GM10248 (cell line): ENCODE measurements around the gene FNDC10.

Source experiments
- CTCF ChIA-PET: fragments of 300-600 bp; sonication (Branson Sonifier 250); formaldehyde crosslinking; extraction: SDS; loops from one replicate; lab custom pipeline; 2021; ENCODE audit warnings: antibody characterized with exemption; lab: Yijun Ruan, JAX
- POLR2A ChIA-PET: fragments of 350-650 bp; sonication (Branson Sonifier 250); formaldehyde crosslinking; extraction: SDS; loops from one replicate; lab custom pipeline; 2020; ENCODE audit warnings: antibody characterized with exemption; lab: Yijun Ruan, JAX
- DNase-seq: peaks from one replicate; pipeline ENCODE4 v3.0.0; 2012; ENCODE audit errors: extremely low spot score
- TF ChIP-seq, protein P1 (sequence below): IDR thresholded peaks from 2 replicates; pipeline ENCODE4 v1.5.1; 2012; ENCODE audit warnings: mild to moderate bottlenecking, low read depth; ENCODE audit errors: extremely low read depth, missing control alignments, control extremely low read depth

FNDC10 gene

DNA sequence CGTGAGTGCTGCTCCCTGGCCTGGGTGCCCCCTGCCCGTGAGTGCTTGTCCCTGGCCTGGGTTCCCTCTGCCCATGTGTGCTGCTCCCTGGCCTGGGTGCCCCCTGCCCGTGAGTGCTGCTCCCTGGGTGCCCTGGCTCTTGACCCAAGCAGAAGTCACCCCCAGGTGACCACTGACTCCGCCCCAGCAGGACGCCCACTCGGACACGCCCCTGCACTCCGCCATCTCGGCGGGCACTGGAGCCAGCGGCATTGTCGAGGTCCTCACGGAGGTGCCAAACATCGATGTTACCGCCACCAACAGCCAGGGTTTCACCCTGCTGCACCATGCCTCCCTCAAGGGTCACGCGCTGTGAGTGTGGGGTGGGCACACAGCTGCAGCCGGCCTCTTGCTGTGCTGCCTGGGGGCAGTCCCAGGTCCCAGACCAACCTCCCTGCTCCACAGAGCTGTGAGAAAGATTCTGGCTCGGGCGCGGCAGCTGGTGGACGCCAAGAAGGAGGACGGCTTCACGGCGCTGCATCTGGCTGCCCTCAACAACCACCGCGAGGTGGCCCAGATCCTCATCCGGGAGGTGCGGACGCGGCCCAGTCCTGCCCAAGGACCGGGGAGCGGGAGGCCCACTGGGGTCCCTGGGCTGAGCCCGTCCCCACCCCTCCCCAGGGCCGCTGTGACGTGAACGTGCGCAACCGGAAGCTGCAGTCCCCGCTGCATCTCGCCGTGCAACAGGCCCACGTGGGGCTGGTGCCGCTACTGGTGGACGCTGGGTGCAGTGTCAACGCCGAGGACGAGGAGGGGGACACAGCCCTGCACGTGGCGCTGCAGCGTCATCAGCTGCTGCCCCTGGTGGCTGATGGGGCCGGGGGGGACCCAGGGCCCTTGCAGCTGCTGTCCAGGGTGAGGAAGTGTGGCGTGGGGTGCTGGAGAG, 28.2 kb upstream of the FNDC10 start:
- DNase-seq = no peak
- CTCF ChIA-PET = interaction anchor here (1.1 to 1.3 kb wide), 2 partner anchors 51 to 273 kb away, joined by 3 to 4 read pairs; no protein-coding TSS in a partner anchor
- POLR2A ChIA-PET = no interaction called here
- TF ChIP-seq, protein P1, sequence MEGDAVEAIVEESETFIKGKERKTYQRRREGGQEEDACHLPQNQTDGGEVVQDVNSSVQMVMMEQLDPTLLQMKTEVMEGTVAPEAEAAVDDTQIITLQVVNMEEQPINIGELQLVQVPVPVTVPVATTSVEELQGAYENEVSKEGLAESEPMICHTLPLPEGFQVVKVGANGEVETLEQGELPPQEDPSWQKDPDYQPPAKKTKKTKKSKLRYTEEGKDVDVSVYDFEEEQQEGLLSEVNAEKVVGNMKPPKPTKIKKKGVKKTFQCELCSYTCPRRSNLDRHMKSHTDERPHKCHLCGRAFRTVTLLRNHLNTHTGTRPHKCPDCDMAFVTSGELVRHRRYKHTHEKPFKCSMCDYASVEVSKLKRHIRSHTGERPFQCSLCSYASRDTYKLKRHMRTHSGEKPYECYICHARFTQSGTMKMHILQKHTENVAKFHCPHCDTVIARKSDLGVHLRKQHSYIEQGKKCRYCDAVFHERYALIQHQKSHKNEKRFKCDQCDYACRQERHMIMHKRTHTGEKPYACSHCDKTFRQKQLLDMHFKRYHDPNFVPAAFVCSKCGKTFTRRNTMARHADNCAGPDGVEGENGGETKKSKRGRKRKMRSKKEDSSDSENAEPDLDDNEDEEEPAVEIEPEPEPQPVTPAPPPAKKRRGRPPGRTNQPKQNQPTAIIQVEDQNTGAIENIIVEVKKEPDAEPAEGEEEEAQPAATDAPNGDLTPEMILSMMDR = no peak

GRCh38 chr1:1627261-1627828, 27.4 kb upstream of the FNDC10 start:
- TF ChIP-seq, protein P1 = no peak
- POLR2A ChIA-PET = no interaction called here
- CTCF ChIA-PET = interaction anchor here (1.6 kb wide), 1 partner anchor 24 kb away, joined by 3 read pairs; no protein-coding TSS in a partner anchor
- DNase-seq = no peak

DNA sequence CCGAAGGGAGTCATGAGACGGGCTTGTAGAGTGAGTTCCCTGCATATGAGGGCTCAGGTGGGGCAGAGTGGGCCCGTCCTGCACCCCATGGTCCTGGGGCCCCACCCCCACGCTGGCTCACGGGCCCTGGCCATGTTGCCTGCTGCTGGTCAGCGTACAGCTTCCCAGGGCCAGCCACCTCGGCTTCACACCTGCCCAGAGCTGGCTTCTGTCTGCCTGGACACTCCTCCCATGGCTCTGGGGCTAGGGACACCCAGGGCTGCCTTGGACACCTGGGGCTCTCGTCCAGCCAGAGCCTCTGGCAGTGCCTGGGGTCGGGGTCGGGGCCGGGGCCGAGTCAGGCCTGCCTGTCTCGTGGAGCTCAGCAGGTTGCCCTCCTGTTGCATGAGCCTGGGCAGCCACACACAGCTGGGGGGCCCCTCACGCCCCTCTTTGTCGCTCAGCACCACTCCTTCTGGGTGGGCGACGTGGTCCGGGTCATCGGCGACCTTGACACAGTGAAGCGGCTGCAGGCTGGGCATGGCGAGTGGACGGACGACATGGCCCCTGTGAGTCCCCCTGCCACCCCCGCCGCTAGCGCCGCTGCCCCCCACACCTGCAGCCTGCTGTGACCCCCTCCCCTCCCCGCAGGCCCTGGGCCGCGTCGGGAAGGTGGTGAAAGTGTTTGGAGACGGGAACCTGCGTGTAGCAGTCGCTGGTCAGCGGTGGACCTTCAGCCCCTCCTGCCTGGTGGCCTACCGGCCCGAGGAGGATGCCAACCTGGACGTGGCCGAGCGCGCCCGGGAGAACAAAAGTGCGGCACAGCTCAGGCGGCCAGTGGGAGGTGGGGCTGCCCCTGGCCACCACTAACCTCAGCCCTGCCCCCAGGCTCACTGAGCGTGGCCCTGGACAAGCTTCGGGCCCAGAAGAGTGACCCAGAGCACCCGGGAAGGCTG, 26.5 kb upstream of the FNDC10 start:
- DNase-seq = no peak
- POLR2A ChIA-PET = no interaction called here
- TF ChIP-seq, protein P1 = no peak
- CTCF ChIA-PET = interaction anchor here (1.6 kb wide), 1 partner anchor 23 kb away, joined by 3 read pairs; no protein-coding TSS in a partner anchor

- POLR2A ChIA-PET = no interaction called here
- CTCF ChIA-PET = interaction anchor here (1.6 kb wide), 1 partner anchor 22 kb away, joined by 3 read pairs; no protein-coding TSS in a partner anchor
- TF ChIP-seq, protein P1 = no peak
- DNase-seq = no peak
Observed at GRCh38 chr1:1625824-1626206, 25.9 kb upstream of the FNDC10 start.

- POLR2A ChIA-PET = no interaction called here
- CTCF ChIA-PET = no interaction called here
- TF ChIP-seq, protein P1 = no peak
- no peak for DNase-seq
Observed at GRCh38 chr1:1625404-1625775, 25.5 kb upstream of the FNDC10 start.
